ENCODE results near the gene DENND1A. TPM values are rescaled to one million over a fixed set of nuclear protein-coding genes. Genes with fewer than 3 reads are reported as not detected.

Gene DENND1A
- total RNA-seq, 2 donors from 2014 or later, result 19.3 to 22.8 TPM

- Mint-ChIP-seq H3K36me3 (ENCODE audit: low read depth) (no peaks in the 10 kb centered on the region), H3K27me3 (no peaks in the 10 kb centered on the region), H3K4me1 (no peaks in the 10 kb centered on the region), H3K4me3 (no peak overlapping the region), H3K27ac (no peak overlapping the region), H3K9me3 (no peaks in the 10 kb centered on the region)
- ATAC-seq (replicated peaks), result no peak
These were observed 330.1 kb downstream of the DENND1A start for GRCh38 chr9:123599781-123600180.

GRCh38 chr9:123597876-123598556, 331.9 kb downstream of the DENND1A start:
- H3K27ac Mint-ChIP-seq, result no peak overlapping the region
- H3K9me3 Mint-ChIP-seq, result no peaks in the 10 kb centered on the region
- no peak for ATAC-seq (replicated peaks)
- H3K27me3 Mint-ChIP-seq, result no peaks in the 10 kb centered on the region
- H3K4me1 Mint-ChIP-seq, result no peaks in the 10 kb centered on the region
- H3K36me3 Mint-ChIP-seq (ENCODE audit: low read depth), result no peaks in the 10 kb centered on the region
- no peak overlapping the region for H3K4me3 Mint-ChIP-seq

GRCh38 chr9:123597048-123597447, 332.9 kb downstream of the DENND1A start:
- Mint-ChIP-seq H3K27me3 (no peaks in the 10 kb centered on the region), H3K4me1 (no peaks in the 10 kb centered on the region), H3K9me3 (no peaks in the 10 kb centered on the region), H3K27ac (no peak overlapping the region), H3K4me3 (no peak overlapping the region), H3K36me3 (ENCODE audit: low read depth) (no peaks in the 10 kb centered on the region)
- ATAC-seq (replicated peaks), result no peak

- no peak for ATAC-seq (replicated peaks)
- Mint-ChIP-seq H3K4me3 (no peak overlapping the region), H3K27ac (no peak overlapping the region), H3K27me3 (no peaks in the 10 kb centered on the region), H3K4me1 (no peaks in the 10 kb centered on the region), H3K9me3 (peaks cover 10% of the 10 kb centered on the region), H3K36me3 (ENCODE audit: low read depth) (peaks cover 9% of the 10 kb centered on the region)
These were observed 338.6 kb downstream of the DENND1A start for GRCh38 chr9:123591283-123591682.

GRCh38 chr9:123590499-123590898, 339.4 kb downstream of the DENND1A start:
- no peak overlapping the region for H3K27ac Mint-ChIP-seq
- no peaks in the 10 kb centered on the region for H3K27me3 Mint-ChIP-seq
- peaks cover 9% of the 10 kb centered on the region for H3K36me3 Mint-ChIP-seq (ENCODE audit: low read depth)
- peaks cover 10% of the 10 kb centered on the region for H3K9me3 Mint-ChIP-seq
- no peaks in the 10 kb centered on the region for H3K4me1 Mint-ChIP-seq
- no peak overlapping the region for H3K4me3 Mint-ChIP-seq
- no peak for ATAC-seq (replicated peaks)

- Mint-ChIP-seq H3K27me3 (no peaks in the 10 kb centered on the region), H3K4me1 (no peaks in the 10 kb centered on the region), H3K4me3 (no peak overlapping the region), H3K36me3 (ENCODE audit: low read depth) (peaks cover 9% of the 10 kb centered on the region), H3K27ac (no peak overlapping the region), H3K9me3 (peaks cover 10% of the 10 kb centered on the region)
- no peak for ATAC-seq (replicated peaks)
These were observed 340.3 kb downstream of the DENND1A start for GRCh38 chr9:123589361-123590239.

GRCh38 chr9:123586275-123586674, 343.7 kb downstream of the DENND1A start:
- Mint-ChIP-seq H3K9me3 (peaks cover 10% of the 10 kb centered on the region), H3K27ac (no peak overlapping the region), H3K4me3 (no peak overlapping the region), H3K4me1 (no peaks in the 10 kb centered on the region), H3K36me3 (ENCODE audit: low read depth) (peaks cover 36% of the 10 kb centered on the region), H3K27me3 (no peaks in the 10 kb centered on the region)
- no peak for ATAC-seq (replicated peaks)

- no peak overlapping the region for H3K27ac Mint-ChIP-seq
- H3K36me3 Mint-ChIP-seq (ENCODE audit: low read depth), result peaks cover 50% of the 10 kb centered on the region
- H3K4me3 Mint-ChIP-seq, result no peak overlapping the region
- H3K4me1 Mint-ChIP-seq, result no peaks in the 10 kb centered on the region
- peaks cover 13% of the 10 kb centered on the region for H3K9me3 Mint-ChIP-seq
- H3K27me3 Mint-ChIP-seq, result no peaks in the 10 kb centered on the region
- no peak for ATAC-seq (replicated peaks)
These were observed 345.4 kb downstream of the DENND1A start for GRCh38 chr9:123584202-123585176.

GRCh38 chr9:123583646-123584045, 346.3 kb downstream of the DENND1A start:
- no peaks in the 10 kb centered on the region for H3K27me3 Mint-ChIP-seq
- H3K4me3 Mint-ChIP-seq, result no peak overlapping the region
- H3K9me3 Mint-ChIP-seq, result peaks cover 15% of the 10 kb centered on the region
- ATAC-seq (replicated peaks), result no peak
- no peaks in the 10 kb centered on the region for H3K4me1 Mint-ChIP-seq
- no peak overlapping the region for H3K27ac Mint-ChIP-seq
- H3K36me3 Mint-ChIP-seq (ENCODE audit: low read depth), result peaks cover 53% of the 10 kb centered on the region

GRCh38 chr9:123571240-123571639, 358.7 kb downstream of the DENND1A start:
- no peak overlapping the region for H3K4me3 Mint-ChIP-seq
- no peak for ATAC-seq (replicated peaks)
- H3K4me1 Mint-ChIP-seq, result no peaks in the 10 kb centered on the region
- no peak overlapping the region for H3K27ac Mint-ChIP-seq
- no peaks in the 10 kb centered on the region for H3K9me3 Mint-ChIP-seq
- peaks cover 8% of the 10 kb centered on the region for H3K36me3 Mint-ChIP-seq (ENCODE audit: low read depth)
- H3K27me3 Mint-ChIP-seq, result no peaks in the 10 kb centered on the region

GRCh38 chr9:123568691-123569688, 360.9 kb downstream of the DENND1A start:
- no peaks in the 10 kb centered on the region for H3K27me3 Mint-ChIP-seq
- no peak for ATAC-seq (replicated peaks)
- H3K36me3 Mint-ChIP-seq (ENCODE audit: low read depth), result peaks cover 8% of the 10 kb centered on the region
- H3K4me3 Mint-ChIP-seq, result no peak overlapping the region
- no peaks in the 10 kb centered on the region for H3K9me3 Mint-ChIP-seq
- H3K4me1 Mint-ChIP-seq, result no peaks in the 10 kb centered on the region
- H3K27ac Mint-ChIP-seq, result no peak overlapping the region

GRCh38 chr9:123567013-123567412, 362.9 kb downstream of the DENND1A start:
- peaks cover 11% of the 10 kb centered on the region for H3K36me3 Mint-ChIP-seq (ENCODE audit: low read depth)
- peaks cover 10% of the 10 kb centered on the region for H3K4me1 Mint-ChIP-seq
- no peak overlapping the region for H3K27ac Mint-ChIP-seq
- no peak overlapping the region for H3K4me3 Mint-ChIP-seq
- ATAC-seq (replicated peaks), result no peak
- no peaks in the 10 kb centered on the region for H3K9me3 Mint-ChIP-seq
- H3K27me3 Mint-ChIP-seq, result no peaks in the 10 kb centered on the region

- no peak for ATAC-seq (replicated peaks)
- H3K36me3 Mint-ChIP-seq (ENCODE audit: low read depth), result peaks cover 18% of the 10 kb centered on the region
- H3K4me3 Mint-ChIP-seq, result no peak overlapping the region
- H3K27me3 Mint-ChIP-seq, result no peaks in the 10 kb centered on the region
- H3K4me1 Mint-ChIP-seq, result peaks cover 19% of the 10 kb centered on the region
- H3K9me3 Mint-ChIP-seq, result no peaks in the 10 kb centered on the region
- H3K27ac Mint-ChIP-seq, result no peak overlapping the region
These were observed 365.3 kb downstream of the DENND1A start for GRCh38 chr9:123564652-123565051.

Data from activated T-helper 17 cell treated with anti-CD3 and anti-CD28 coated beads, Interleukin-2, amount 50 U/mL, for 72 hours (primary cell).